ENCODE measurements around the gene AK2.
"Not testable (repeated sequence)": the region's sequence is repeated elsewhere in the genome, so short reads cannot be mapped to it uniquely, and the experiment has no call there.

The AK2 gene

GRCh38 chr1:32997381-32997891, 39.2 kb downstream of the AK2 start:
- DNase-seq = peak; percentile 55

GRCh38 chr1:32993324-32993636, 43.4 kb downstream of the AK2 start:
- DNase-seq = not testable (repeated sequence)

GRCh38 chr1:32992489-32993323, 44.0 kb downstream of the AK2 start:
- peak; percentile 98 for DNase-seq

- DNase-seq = peak; percentile 59
These were observed 44.7 kb downstream of the AK2 start for GRCh38 chr1:32991819-32992488.

DNA sequence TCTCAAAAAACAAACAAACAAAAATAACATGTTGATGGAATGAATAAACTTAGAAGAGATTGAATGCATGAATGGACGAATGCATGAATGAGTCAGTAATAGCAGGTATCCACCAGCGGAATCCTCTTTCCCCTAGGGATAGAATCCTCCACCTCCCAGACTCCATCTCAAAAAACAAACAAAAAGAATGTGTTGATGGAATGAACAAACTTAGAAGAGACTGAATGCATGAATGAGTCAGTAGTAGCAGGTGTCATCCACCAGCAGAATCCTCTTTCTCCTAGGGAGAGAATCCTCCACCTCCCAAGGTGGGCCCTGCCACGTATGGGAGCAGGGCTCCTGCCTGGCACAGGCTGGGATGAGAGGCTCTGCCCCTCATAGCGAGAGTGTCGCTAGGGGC, 45.3 kb downstream of the AK2 start:
- no peak for DNase-seq

GRCh38 chr1:32990887-32991286, 45.8 kb downstream of the AK2 start:
- no peak for DNase-seq

GRCh38 chr1:32989160-32990050, 47.3 kb downstream of the AK2 start:
- peak; percentile 98 for DNase-seq

- no peak for DNase-seq
These were observed 48.0 kb downstream of the AK2 start for GRCh38 chr1:32988665-32989064.

DNA sequence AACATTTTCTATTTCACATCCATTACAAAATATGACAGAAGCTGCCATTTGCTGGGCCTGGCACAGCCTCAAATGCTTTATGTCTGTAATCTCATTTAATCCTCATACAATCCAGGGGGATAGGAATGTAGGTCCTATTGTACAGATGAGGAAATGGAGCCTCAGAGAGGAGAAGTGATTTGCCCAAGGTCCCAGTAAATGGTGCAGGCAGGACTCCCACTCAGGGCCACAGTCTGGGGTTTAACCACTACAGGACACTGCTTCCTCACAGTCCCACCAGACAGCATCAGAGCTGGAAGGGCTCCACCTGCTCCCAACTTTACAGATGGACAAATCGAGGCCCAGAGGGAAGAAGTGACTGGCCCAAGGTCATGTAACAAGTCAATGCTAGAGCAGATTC, 51.5 kb downstream of the AK2 start:
- no peak for DNase-seq

GRCh38 chr1:32984455-32985171, 52.1 kb downstream of the AK2 start:
- peak; percentile 88 for DNase-seq

DNA sequence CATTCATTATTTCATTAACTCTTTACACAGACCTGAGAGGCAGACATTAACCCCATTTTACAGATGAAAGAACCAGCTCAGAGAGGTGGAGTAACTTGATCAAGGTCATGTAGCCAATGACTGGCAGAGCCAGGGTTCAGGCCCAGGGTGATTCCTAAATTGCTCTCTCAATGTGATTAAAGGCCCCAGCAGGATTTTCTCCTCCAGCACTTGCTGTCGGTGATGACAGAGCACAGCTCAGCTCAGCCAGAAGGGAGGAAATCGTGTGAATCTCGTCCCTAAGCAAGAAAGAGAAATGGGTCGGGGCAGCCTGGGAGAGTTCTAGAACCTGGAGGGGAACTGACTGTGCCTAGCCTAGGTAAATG, 52.6 kb downstream of the AK2 start:
- no peak for DNase-seq

DNA sequence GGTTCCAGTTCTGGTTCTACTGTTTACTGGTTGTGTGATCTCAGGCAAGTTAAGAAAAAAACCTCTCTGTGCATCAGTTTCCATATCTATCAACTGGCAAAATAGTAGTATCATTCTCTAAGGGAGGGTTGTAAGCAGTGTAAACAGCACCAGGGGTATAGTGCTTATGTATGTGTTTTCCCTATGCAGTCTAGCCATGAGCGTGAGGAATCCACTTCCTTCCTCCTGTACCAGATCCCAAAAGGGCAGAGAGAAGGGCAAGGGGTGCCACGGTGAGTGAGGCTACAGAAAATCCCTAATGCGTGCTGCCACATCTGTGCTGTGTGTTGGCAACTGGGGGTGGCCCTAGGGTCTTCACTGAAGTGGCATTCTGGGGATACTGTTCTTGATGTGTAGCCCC, 53.7 kb downstream of the AK2 start:
- DNase-seq = peak; percentile 60

GRCh38 chr1:32981003-32981901, 55.4 kb downstream of the AK2 start:
- peak; percentile 95 for DNase-seq

- no peak for DNase-seq
These were observed 56.6 kb downstream of the AK2 start for GRCh38 chr1:32980080-32980479.

DNA sequence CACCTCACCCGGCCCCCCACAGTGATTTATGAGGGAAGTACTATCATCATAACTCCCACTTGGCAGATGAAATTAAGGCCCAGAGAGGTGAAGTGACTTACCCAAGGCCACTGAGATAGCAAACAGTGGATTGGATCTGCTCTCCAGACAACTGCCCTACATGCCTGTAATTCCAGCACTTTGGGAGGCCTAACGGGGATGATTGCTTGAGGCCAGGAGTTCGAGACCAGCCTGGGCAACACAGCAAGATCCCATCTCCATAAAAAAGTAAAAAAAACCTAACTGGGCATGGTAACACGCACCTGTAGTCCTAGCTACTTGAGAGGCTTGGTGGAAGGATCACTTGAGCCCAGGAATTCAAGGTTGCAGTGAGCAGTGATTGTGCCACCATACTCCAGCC, 57.8 kb downstream of the AK2 start:
- DNase-seq = no peak

DNA sequence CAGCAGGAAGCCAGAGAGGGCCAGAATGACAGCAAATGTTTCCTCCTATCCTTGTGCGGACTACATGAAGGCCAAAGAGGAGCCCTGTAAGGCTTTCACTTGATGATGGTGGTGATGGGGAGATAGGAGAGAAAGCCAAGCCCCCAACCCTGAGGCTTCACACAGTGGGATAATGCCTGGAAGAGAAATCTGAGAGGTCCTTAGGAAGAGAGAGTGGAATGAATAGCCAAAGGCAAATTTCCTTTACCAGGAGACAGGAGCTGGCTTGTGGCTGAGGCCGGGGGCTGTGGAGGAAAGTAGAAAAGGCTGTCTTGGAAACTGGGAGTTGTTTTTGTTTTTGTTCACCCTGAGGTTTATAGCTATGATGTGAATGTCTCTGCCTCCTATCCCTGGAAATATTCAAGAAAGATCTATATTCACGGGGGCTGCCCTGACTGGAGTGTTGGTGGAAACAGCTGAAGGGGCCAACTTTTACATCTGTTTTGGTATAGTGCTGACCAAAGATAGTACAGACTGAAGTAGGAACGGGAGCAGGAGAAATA, 59.1 kb downstream of the AK2 start:
- DNase-seq = no peak

DNA sequence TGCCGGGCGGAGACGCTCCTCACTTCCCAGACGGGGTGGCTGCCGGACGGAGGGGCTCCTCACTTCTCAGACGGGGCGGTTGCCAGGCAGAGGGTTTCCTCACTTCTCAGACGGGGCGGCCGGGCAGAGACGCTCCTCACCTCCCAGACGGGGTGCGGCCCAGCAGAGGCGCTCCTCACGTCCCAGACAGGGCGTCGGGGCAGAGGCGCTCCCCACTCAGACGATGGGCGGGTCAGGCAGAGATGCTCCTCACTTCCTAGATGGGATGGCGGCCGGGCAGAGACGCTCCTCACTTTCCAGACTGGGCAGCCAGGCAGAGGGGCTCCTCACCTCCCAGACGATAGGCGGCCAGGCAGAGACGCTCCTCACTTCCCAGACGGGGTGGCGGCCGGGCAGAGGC, 61.6 kb downstream of the AK2 start:
- not testable (repeated sequence) for DNase-seq

DNA sequence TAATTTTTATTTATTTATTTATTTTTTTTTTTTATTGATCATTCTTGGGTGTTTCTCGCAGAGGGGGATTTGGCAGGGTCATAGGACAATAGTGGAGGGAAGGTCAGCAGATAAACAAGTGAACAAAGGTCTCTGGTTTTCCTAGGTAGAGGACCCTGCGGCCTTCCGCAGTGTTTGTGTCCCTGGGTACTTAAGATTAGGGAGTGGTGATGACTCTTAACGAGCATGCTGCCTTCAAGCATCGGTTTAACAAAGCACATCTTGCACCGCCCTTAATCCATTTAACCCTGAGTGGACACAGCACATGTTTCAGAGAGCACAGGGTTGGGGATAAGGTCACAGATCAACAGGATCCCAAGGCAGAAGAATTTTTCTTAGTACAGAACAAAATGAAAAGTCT, 63.2 kb downstream of the AK2 start:
- not testable (repeated sequence) for DNase-seq

DNA sequence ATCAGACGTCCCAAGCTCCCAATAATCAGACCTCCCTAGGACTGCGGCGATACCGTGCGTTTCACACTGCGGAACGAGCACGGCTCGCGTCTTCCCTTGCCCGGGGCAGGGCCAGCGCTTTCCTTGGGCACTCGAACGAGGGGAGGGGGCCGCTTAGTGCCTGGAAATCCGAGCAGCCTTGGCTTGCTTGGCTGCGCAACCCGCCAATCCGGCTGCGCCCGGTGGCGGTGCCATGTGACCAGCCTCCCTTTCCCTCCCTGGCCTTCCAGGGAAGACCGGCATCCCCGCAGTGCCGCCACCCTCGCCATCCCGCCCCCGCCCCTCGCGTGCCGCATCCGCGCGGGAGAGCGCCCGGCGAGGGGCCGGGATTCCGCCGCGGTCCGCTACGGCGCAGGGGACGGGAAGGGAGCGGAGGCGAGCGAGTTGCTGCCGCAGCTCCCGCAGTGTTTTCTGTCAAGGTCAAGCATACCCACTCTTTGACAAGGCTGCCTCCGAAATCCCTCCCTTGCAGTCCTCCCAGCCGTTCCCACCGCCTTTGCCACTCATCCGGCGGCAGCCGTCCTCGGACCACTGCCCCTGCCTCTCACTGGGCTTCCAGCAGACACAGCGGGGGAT, 63.8 kb downstream of the AK2 start:
- no peak for DNase-seq

GRCh38 chr1:32971576-32971975, 65.1 kb downstream of the AK2 start:
- no peak for DNase-seq

- DNase-seq = no peak
These were observed 65.5 kb downstream of the AK2 start for GRCh38 chr1:32971156-32971555.

All from suppressor macrophage treated with lipopolysaccharide for 4 hours (primary cell).